Effector memory CD8-positive, alpha-beta T cell (primary cell): Measurements from ENCODE around the gene TNFRSF12A.
"Not testable (repeated sequence)": the region's sequence is repeated elsewhere in the genome, so short reads cannot be mapped to it uniquely, and the experiment has no call there.

Source experiments
- ATAC-seq: fragments of 150-1000 bp; cut with Tn5 transposase; replicated peaks from 2 replicates; pipeline ENCODE4 v1.10.0; 2021; ENCODE audit warnings: mild to moderate bottlenecking, moderate library complexity
- DNase-seq, 3 experiments: peaks; one replicate each; pipeline ENCODE4 v3.0.0; 2021
- H3K27ac Mint-ChIP-seq, 2 donors: one replicate each; pipeline ENCODE4 v1.8.0; 2022; ENCODE audit warnings: mild to moderate bottlenecking in 2 of 2, mixed read lengths in 2 of 2, moderate library complexity in 2 of 2
- H3K27me3 Mint-ChIP-seq, 2 donors: one replicate each; pipeline ENCODE4 v1.8.0; 2022; ENCODE audit warnings: mixed read lengths in 2 of 2
- H3K36me3 Mint-ChIP-seq: one replicate; pipeline ENCODE4 v1.8.0; 2022; ENCODE audit warnings: mild to moderate bottlenecking, moderate library complexity, mixed read lengths; ENCODE audit not compliant: insufficient read depth
- H3K4me1 Mint-ChIP-seq, 2 donors: one replicate each; pipeline ENCODE4 v1.8.0; 2022; ENCODE audit warnings: low read depth in 2 of 2, mixed read lengths in 2 of 2
- H3K4me3 Mint-ChIP-seq, 2 donors: one replicate each; pipeline ENCODE4 v1.8.0; 2022; ENCODE audit warnings: mild to moderate bottlenecking in 2 of 2, mixed read lengths in 2 of 2, moderate library complexity in 2 of 2
- H3K9me3 Mint-ChIP-seq, 2 donors: one replicate each; pipeline ENCODE4 v1.8.0; 2022; ENCODE audit warnings: mixed read lengths in 2 of 2

Gene TNFRSF12A

GRCh38 chr16:3044708-3045107, 24.5 kb downstream of the TNFRSF12A start:
- Mint-ChIP-seq H3K27me3 (peaks cover 14 to 47% of the 10 kb centered on the region in 2 donors), H3K4me3 (peak overlapping the region; percentile 73 to 74), H3K27ac (peak overlapping the region in 1 of 2 donors; percentile 1), H3K9me3 (no peaks in the 10 kb centered on the region), H3K4me1 (peaks cover 11 to 18% of the 10 kb centered on the region in 2 donors), H3K36me3 (no peaks in the 10 kb centered on the region)
- DNase-seq: no peak
- ATAC-seq: no peak

GRCh38 chr16:3045758-3046640, 25.8 kb downstream of the TNFRSF12A start, which contains the start of gene MMP25:
MMP25 (plus strand) TSS chr16:3046561; CDS start chr16:3046918, 357 bp downstream.
- no peak within 1 kb of the TSS for H3K27ac Mint-ChIP-seq
- peaks cover 17 to 27% of the 10 kb centered on the region in 2 donors for H3K4me1 Mint-ChIP-seq
- peak; percentile 34 for ATAC-seq
- H3K27me3 Mint-ChIP-seq: peaks cover 7 to 35% of the 10 kb centered on the region in 2 donors
- peak within 1 kb of the TSS; percentile 73 to 74 for H3K4me3 Mint-ChIP-seq
- no peaks in the 10 kb centered on the region for H3K9me3 Mint-ChIP-seq
- no peak for DNase-seq
- no peaks in the 10 kb centered on the region for H3K36me3 Mint-ChIP-seq

GRCh38 chr16:3046641-3047386, 26.6 kb downstream of the TNFRSF12A start:
- peak overlapping the region; percentile 46 to 61 for H3K4me3 Mint-ChIP-seq
- peaks cover 7 to 30% of the 10 kb centered on the region in 2 donors for H3K27me3 Mint-ChIP-seq
- H3K27ac Mint-ChIP-seq: no peak overlapping the region

GRCh38 chr16:3047387-3047720, 27.2 kb downstream of the TNFRSF12A start:
- H3K36me3 Mint-ChIP-seq: peaks cover 2% of the 10 kb centered on the region
- H3K27ac Mint-ChIP-seq: no peak overlapping the region
- peak overlapping the region; percentile 46 to 61 for H3K4me3 Mint-ChIP-seq
- peak; percentile 8 for ATAC-seq
- no peak for DNase-seq
- no peaks in the 10 kb centered on the region for H3K9me3 Mint-ChIP-seq
- H3K27me3 Mint-ChIP-seq: peaks cover 7 to 30% of the 10 kb centered on the region in 2 donors
- H3K4me1 Mint-ChIP-seq: peaks cover 22 to 32% of the 10 kb centered on the region in 2 donors

More at GRCh38 chr16:3046641-3047386, 26.6 kb downstream of the TNFRSF12A start:
- DNase-seq: no peak
- Mint-ChIP-seq H3K36me3 (no peaks in the 10 kb centered on the region), H3K4me1 (peaks cover 19 to 29% of the 10 kb centered on the region in 2 donors), H3K9me3 (no peaks in the 10 kb centered on the region)
- ATAC-seq: peak; percentile 46

- no peak overlapping the region for H3K27ac Mint-ChIP-seq
- no peak for ATAC-seq
- H3K4me1 Mint-ChIP-seq: peaks cover 35 to 42% of the 10 kb centered on the region in 2 donors
- no peak for DNase-seq
- H3K4me3 Mint-ChIP-seq: no peak overlapping the region
- H3K36me3 Mint-ChIP-seq: peaks cover 11% of the 10 kb centered on the region
- no peaks in the 10 kb centered on the region for H3K9me3 Mint-ChIP-seq
- H3K27me3 Mint-ChIP-seq: peaks cover 0 to 6% of the 10 kb centered on the region in 2 donors
Observed at GRCh38 chr16:3049921-3050481, 29.8 kb downstream of the TNFRSF12A start.

GRCh38 chr16:3050487-3050886, 30.3 kb downstream of the TNFRSF12A start:
- Mint-ChIP-seq H3K27ac (no peak overlapping the region), H3K4me1 (peaks cover 35 to 47% of the 10 kb centered on the region in 2 donors), H3K4me3 (no peak overlapping the region), H3K27me3 (peaks cover 0 to 2% of the 10 kb centered on the region in 2 donors), H3K36me3 (peaks cover 11% of the 10 kb centered on the region), H3K9me3 (no peaks in the 10 kb centered on the region)
- DNase-seq (no peak), ATAC-seq (no peak)

GRCh38 chr16:3051009-3051408, 30.8 kb downstream of the TNFRSF12A start:
- peaks cover 39 to 52% of the 10 kb centered on the region in 2 donors for H3K4me1 Mint-ChIP-seq
- H3K27me3 Mint-ChIP-seq: no peaks in the 10 kb centered on the region
- peaks cover 11% of the 10 kb centered on the region for H3K36me3 Mint-ChIP-seq
- H3K9me3 Mint-ChIP-seq: no peaks in the 10 kb centered on the region
- DNase-seq (no peak), ATAC-seq (no peak)
- no peak overlapping the region for H3K4me3 Mint-ChIP-seq
- no peak overlapping the region for H3K27ac Mint-ChIP-seq

- no peak for ATAC-seq
- Mint-ChIP-seq H3K27me3 (no peaks in the 10 kb centered on the region), H3K4me1 (peaks cover 42 to 56% of the 10 kb centered on the region in 2 donors), H3K27ac (peak overlapping the region in 1 of 2 donors; percentile 46), H3K4me3 (no peak overlapping the region), H3K36me3 (peaks cover 11% of the 10 kb centered on the region), H3K9me3 (no peaks in the 10 kb centered on the region)
- DNase-seq: no peak
Observed at GRCh38 chr16:3051494-3051893, 31.3 kb downstream of the TNFRSF12A start.

- H3K9me3 Mint-ChIP-seq, H3K27me3 Mint-ChIP-seq, DNase-seq, H3K4me3 Mint-ChIP-seq: not testable (repeated sequence)
- peak overlapping the region; percentile 46 to 76 for H3K27ac Mint-ChIP-seq
- peaks cover 52 to 66% of the 10 kb centered on the region in 2 donors for H3K4me1 Mint-ChIP-seq
- peak; percentile 48 for ATAC-seq
- H3K36me3 Mint-ChIP-seq: peaks cover 17% of the 10 kb centered on the region
Observed at GRCh38 chr16:3052571-3053329, 32.6 kb downstream of the TNFRSF12A start.

GRCh38 chr16:3053330-3053710, 33.2 kb downstream of the TNFRSF12A start:
- not testable (repeated sequence) for H3K27me3 Mint-ChIP-seq, DNase-seq, H3K9me3 Mint-ChIP-seq, H3K27ac Mint-ChIP-seq
- peak; percentile 34 for ATAC-seq
- peak overlapping the region in 1 of 2 donors; percentile 57 for H3K4me3 Mint-ChIP-seq
- peaks cover 52 to 61% of the 10 kb centered on the region in 2 donors for H3K4me1 Mint-ChIP-seq
- peaks cover 18% of the 10 kb centered on the region for H3K36me3 Mint-ChIP-seq

- ATAC-seq: no peak
- peak overlapping the region; percentile 79 to 91 for H3K4me3 Mint-ChIP-seq
- no peaks in the 10 kb centered on the region for H3K27me3 Mint-ChIP-seq
- peaks cover 56 to 59% of the 10 kb centered on the region in 2 donors for H3K4me1 Mint-ChIP-seq
- peak overlapping the region; percentile 87 to 91 for H3K27ac Mint-ChIP-seq
- no peaks in the 10 kb centered on the region for H3K9me3 Mint-ChIP-seq
- peaks cover 22% of the 10 kb centered on the region for H3K36me3 Mint-ChIP-seq
- DNase-seq: no peak
Observed at GRCh38 chr16:3054965-3055733, 35.0 kb downstream of the TNFRSF12A start.

- ATAC-seq, H3K27me3 Mint-ChIP-seq, H3K9me3 Mint-ChIP-seq, DNase-seq: not testable (repeated sequence)
- peak overlapping the region; percentile 87 to 91 for H3K27ac Mint-ChIP-seq
- peak overlapping the region; percentile 79 to 91 for H3K4me3 Mint-ChIP-seq
- H3K36me3 Mint-ChIP-seq: peaks cover 22% of the 10 kb centered on the region
- peaks cover 55 to 59% of the 10 kb centered on the region in 2 donors for H3K4me1 Mint-ChIP-seq
Observed at GRCh38 chr16:3055734-3056115, 35.6 kb downstream of the TNFRSF12A start.
